BLaER1 (cell line): Measurements from ENCODE around the gene XIRP2.
A peak's percentile ranks its signal among the peaks of the same experiment; 100 is the strongest.

Source experiments
- H3K27ac ChIP-seq: shearing (Covaris generic); formaldehyde crosslinking; 2 replicates; pipeline ENCODE4 v1.8.1; 2022
- H3K27me3 ChIP-seq: shearing (Covaris generic); formaldehyde crosslinking; 2 replicates; pipeline ENCODE4 v1.8.1; 2022
- H3K36me3 ChIP-seq: shearing (Covaris generic); formaldehyde crosslinking; 2 replicates; pipeline ENCODE4 v1.8.1; 2022
- H3K4me1 ChIP-seq: shearing (Covaris generic); formaldehyde crosslinking; 2 replicates; pipeline ENCODE4 v1.8.1; 2022
- H3K4me2 ChIP-seq: shearing (Covaris generic); formaldehyde crosslinking; 2 replicates; pipeline ENCODE4 v1.8.1; 2022
- H3K4me3 ChIP-seq: shearing (Covaris generic); formaldehyde crosslinking; 2 replicates; pipeline ENCODE4 v1.8.1; 2022
- H3K9ac ChIP-seq: shearing (Covaris generic); formaldehyde crosslinking; 2 replicates; pipeline ENCODE4 v1.8.1; 2022
- H3K9me3 ChIP-seq: shearing (Covaris generic); formaldehyde crosslinking; 2 replicates; pipeline ENCODE4 v1.8.1; 2022
- H4K20me1 ChIP-seq: shearing (Covaris generic); formaldehyde crosslinking; 2 replicates; pipeline ENCODE4 v1.8.1; 2022
- Cebpa-rat ChIP-seq: shearing (Covaris generic); IDR thresholded peaks from 2 replicates; pipeline ENCODE4 v1.8.1; 2022

The XIRP2 gene

DNA sequence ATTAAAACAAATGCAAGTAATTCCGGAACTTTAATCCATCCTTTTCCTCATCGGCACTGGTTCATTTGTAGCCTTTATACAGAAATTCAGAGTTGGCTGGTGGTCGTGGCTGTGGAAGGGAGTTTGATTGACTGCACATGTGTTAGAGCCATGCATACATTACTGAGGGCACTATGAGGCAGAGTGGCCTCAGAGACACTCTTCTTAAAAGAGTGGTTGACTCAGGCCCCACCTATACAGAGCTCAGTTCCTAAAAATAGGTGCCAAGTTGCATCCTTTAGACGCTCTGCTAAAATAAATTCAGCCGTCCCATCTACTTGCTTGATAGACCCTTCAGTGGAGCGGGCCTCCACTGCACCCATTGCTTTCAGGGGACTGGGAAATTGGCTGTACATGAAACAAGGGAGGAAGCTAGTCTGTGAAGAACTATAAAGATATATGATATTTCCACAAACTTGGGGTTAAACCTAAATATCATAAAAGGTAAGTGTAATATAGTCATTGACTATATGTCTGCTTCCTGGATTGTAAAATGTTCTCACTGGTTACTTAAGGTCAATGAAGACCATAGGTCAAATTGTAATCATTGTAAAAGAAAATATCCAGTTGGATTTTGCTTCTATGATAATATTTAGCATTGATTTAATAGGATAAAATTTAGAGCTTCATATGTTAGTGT, 298.9 kb downstream of the XIRP2 start:
- H3K4me3 ChIP-seq = no peak overlapping the region
- TF ChIP-seq Cebpa-rat = no peak
- H3K36me3 ChIP-seq = no peaks in the 10 kb centered on the region
- H3K9me3 ChIP-seq = no peaks in the 10 kb centered on the region
- H3K4me2 ChIP-seq = no peak overlapping the region
- H3K27ac ChIP-seq = no peak overlapping the region
- no peak overlapping the region for H3K9ac ChIP-seq
- H3K4me1 ChIP-seq = no peaks in the 10 kb centered on the region
- no peaks in the 10 kb centered on the region for H4K20me1 ChIP-seq
- H3K27me3 ChIP-seq = no peaks in the 10 kb centered on the region

DNA sequence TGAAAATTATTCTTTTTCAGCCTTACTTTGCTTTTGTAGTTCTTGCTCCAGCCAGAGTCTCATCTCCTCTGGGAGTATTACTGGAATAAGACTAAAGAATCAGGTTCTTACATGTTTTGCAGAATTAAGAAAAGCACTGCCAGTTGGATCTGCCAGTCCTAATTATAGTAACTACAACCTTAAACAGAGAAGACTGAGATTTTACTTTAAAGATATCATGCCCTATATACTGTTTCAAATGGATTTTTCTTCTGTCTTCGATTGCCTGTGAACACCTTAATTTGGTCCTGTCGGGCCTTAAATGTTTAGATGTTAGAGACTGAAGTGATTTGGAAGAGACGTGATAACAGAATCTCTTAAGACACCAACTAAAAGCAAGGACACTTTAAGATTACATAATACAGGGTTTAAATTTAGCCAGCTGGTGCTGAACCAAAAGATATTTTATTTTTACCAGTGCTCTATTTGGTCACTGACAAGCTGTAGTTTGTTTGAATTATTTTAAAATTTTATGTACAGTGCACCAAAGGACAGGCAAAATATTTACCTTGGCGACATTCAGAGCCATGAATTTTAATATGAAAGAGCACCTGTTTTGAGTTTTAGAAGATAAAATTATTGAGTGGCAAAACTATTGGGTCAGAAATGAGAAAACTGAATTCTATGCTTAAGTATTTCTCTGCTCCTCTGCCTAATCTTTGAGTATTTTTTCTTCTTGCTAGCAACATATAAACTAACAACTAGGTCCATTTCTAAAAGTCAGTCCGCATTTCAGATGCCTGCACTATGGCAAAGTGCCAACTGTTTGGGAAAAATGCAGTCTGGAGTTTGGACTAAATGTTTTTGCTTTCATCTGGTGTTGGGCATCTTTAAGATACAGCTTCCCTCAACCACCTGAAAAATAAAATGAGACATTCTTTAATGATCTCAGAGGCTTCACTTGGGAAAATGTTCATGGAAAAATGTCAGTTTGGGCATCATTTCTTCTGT, 300.0 kb downstream of the XIRP2 start:
- no peak for TF ChIP-seq Cebpa-rat
- H3K4me1 ChIP-seq = no peaks in the 10 kb centered on the region
- H3K4me3 ChIP-seq = no peak overlapping the region

DNA sequence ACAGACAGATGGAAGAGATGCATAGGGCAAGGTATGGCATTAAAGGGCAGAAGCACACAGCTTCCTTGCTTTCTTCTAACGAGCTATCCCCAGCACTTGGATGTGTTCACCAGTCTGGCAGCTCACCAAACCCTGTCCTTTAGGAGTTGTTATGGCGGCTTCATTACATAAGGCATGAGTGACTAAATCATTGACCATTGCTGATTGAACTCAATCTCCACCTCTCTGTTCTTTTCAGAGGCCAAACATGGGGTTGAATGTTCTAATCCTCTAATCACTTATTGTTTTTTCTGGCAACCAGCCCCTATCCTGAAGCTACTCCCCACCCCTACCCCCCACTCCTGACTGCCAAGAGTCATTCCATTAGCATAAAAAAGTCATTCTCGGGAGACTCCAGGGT, 301.8 kb downstream of the XIRP2 start:
- H3K9ac ChIP-seq = no peak overlapping the region
- no peak for TF ChIP-seq Cebpa-rat
- H3K27ac ChIP-seq = no peak overlapping the region
- H3K9me3 ChIP-seq = no peaks in the 10 kb centered on the region
- no peaks in the 10 kb centered on the region for H3K4me1 ChIP-seq
- no peak overlapping the region for H3K4me3 ChIP-seq
- H3K36me3 ChIP-seq = no peaks in the 10 kb centered on the region
- no peaks in the 10 kb centered on the region for H3K27me3 ChIP-seq
- no peak overlapping the region for H3K4me2 ChIP-seq
- H4K20me1 ChIP-seq = no peaks in the 10 kb centered on the region

More for the DNA sequence above, 300.0 kb downstream of the XIRP2 start:
- Histone ChIP-seq H4K20me1 (no peaks in the 10 kb centered on the region), H3K36me3 (no peaks in the 10 kb centered on the region), H3K27ac (no peak overlapping the region), H3K9ac (no peak overlapping the region), H3K4me2 (no peak overlapping the region), H3K27me3 (no peaks in the 10 kb centered on the region), H3K9me3 (no peaks in the 10 kb centered on the region)

DNA sequence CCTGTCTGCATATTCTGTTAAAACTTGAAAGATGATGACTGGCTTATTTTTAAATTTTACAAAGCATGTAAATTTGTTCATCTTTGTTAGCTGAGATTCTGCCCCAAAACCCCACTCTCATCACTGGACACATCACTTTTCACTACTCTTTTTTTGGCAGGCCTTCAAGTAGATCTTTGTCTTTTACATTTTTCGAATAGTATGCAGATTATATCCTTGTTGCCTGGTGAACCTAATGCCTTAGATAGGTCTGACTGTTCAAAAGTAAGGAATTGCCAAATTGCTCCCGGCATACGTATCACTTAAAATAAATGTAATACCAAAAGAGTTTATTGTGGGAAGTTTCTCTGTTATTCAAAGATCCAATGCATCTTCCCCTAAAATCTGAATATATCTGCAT, 303.3 kb downstream of the XIRP2 start:
- no peaks in the 10 kb centered on the region for H3K9me3 ChIP-seq
- H3K9ac ChIP-seq = no peak overlapping the region
- no peaks in the 10 kb centered on the region for H3K36me3 ChIP-seq
- TF ChIP-seq Cebpa-rat = no peak
- H3K27ac ChIP-seq = no peak overlapping the region
- no peak overlapping the region for H3K4me2 ChIP-seq
- no peaks in the 10 kb centered on the region for H3K27me3 ChIP-seq
- peaks cover 13% of the 10 kb centered on the region for H3K4me1 ChIP-seq
- H3K4me3 ChIP-seq = no peak overlapping the region
- no peaks in the 10 kb centered on the region for H4K20me1 ChIP-seq

DNA sequence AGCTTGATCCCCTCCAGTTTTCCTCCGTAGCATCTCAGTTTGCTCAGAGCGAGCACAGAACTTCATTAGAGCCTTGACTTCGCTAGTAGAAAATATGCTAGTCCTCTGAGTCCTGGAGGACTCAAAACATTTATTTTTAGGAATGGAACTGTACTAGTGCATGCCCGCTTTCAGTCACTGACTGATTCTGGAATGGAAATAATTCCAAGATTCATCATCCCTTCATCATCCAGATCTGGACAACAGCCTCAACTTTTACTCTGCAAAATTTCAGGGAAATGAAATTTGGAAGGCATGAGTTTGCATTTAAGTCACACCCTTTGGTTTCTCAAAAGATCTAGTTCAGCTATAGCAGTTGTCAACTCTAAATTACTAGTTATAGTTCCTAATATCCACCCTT, 304.6 kb downstream of the XIRP2 start:
- no peaks in the 10 kb centered on the region for H4K20me1 ChIP-seq

DNA sequence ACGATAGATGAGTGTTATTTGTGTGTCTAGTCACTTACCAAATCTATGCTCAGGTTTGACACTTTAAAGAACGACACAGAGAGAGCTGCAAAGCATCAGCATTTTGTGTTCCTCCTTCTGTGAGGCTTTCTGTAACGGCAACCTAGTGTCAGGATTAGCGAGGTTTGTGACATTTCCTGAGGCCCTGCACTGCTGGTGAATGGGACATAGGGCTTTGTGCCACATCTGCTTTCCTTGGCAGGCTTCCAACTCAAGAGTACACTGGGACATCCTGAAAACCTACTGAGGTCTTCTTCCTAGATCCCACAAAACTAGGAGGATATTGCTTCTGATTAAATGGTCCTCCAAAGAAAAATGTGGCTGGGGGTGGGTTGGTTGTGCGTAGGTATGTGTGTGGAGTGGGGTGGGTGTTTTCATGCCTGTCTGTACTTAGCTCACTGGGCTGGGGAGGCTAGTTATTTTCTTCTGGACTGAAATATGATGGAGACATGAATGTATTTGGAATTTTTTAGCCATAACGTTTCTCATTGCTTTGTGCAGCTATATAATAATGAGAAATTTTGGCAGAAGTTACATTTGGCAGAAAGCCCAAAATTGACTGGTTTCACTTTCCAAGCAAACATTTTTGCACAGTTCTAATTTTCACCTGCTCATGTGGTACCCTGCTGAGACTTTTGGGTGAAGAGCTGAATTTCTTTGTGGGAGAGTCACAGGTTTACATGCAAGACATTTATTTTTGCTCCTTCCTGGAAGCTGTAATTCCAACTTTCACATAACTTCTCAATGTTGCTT, 308.4 kb downstream of the XIRP2 start:
- no peak overlapping the region for H3K4me3 ChIP-seq
- H4K20me1 ChIP-seq = no peaks in the 10 kb centered on the region
- no peak for TF ChIP-seq Cebpa-rat
- H3K4me1 ChIP-seq = peaks cover 30% of the 10 kb centered on the region
- peak overlapping the region; percentile 41 for H3K27ac ChIP-seq
- no peaks in the 10 kb centered on the region for H3K27me3 ChIP-seq
- H3K9me3 ChIP-seq = no peaks in the 10 kb centered on the region
- peak overlapping the region; percentile 67 for H3K4me2 ChIP-seq
- H3K36me3 ChIP-seq = no peaks in the 10 kb centered on the region
- no peak overlapping the region for H3K9ac ChIP-seq

More for the DNA sequence above, 304.6 kb downstream of the XIRP2 start:
- H3K4me2 ChIP-seq = no peak overlapping the region
- H3K9ac ChIP-seq = no peak overlapping the region
- H3K9me3 ChIP-seq = no peaks in the 10 kb centered on the region
- no peak overlapping the region for H3K27ac ChIP-seq
- H3K27me3 ChIP-seq = no peaks in the 10 kb centered on the region
- H3K36me3 ChIP-seq = no peaks in the 10 kb centered on the region
- peaks cover 21% of the 10 kb centered on the region for H3K4me1 ChIP-seq
- no peak overlapping the region for H3K4me3 ChIP-seq
- no peak for TF ChIP-seq Cebpa-rat

DNA sequence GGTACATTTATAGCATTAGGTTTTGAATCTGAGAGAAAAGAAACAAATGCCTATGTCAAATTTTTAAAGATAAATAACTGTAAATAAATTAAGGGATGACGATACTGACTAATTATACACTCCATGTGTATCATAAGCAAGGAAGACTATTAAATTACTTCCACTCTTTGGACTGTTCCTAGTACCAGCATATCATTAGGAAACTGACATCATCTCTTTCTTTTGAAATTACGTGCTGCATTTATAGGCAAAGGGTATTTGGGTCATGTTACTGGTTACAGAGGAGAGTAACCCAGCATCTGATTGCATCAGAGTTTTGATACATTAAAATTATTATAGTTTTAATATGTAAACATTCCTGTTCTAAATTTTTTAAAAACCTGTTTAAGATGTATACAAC, 309.7 kb downstream of the XIRP2 start:
- Histone ChIP-seq H3K9me3 (no peaks in the 10 kb centered on the region), H3K27ac (no peak overlapping the region)
- TF ChIP-seq Cebpa-rat = no peak

DNA sequence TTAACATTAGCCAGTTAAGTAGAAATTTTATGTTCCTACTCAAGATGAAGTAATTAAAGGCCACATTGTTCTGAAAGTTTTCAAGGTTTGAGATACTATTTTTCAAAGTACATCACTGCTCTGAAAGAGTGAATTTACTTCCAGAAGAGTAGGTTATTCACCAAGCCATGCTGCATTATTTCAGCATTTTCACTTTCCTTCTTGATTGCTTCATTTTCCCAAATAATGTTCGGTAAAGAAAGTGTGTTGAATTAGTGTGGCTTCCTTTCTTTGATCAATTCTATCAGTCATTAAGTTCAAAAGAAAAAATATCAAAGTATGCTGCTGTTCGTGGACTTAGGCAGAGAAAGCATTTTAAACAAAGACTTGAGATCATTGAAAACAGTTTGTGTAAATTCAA, 310.3 kb downstream of the XIRP2 start:
- Histone ChIP-seq H3K9me3 (no peaks in the 10 kb centered on the region), H3K9ac (no peak overlapping the region), H3K27me3 (no peaks in the 10 kb centered on the region), H3K4me3 (no peak overlapping the region), H4K20me1 (no peaks in the 10 kb centered on the region), H3K4me2 (no peak overlapping the region), H3K27ac (no peak overlapping the region), H3K36me3 (no peaks in the 10 kb centered on the region), H3K4me1 (peaks cover 30% of the 10 kb centered on the region)
- no peak for TF ChIP-seq Cebpa-rat

More for the DNA sequence above, 309.7 kb downstream of the XIRP2 start:
- Histone ChIP-seq H3K36me3 (no peaks in the 10 kb centered on the region), H3K4me1 (peaks cover 30% of the 10 kb centered on the region), H3K4me3 (no peak overlapping the region), H3K9ac (no peak overlapping the region), H4K20me1 (no peaks in the 10 kb centered on the region), H3K4me2 (no peak overlapping the region), H3K27me3 (no peaks in the 10 kb centered on the region)

DNA sequence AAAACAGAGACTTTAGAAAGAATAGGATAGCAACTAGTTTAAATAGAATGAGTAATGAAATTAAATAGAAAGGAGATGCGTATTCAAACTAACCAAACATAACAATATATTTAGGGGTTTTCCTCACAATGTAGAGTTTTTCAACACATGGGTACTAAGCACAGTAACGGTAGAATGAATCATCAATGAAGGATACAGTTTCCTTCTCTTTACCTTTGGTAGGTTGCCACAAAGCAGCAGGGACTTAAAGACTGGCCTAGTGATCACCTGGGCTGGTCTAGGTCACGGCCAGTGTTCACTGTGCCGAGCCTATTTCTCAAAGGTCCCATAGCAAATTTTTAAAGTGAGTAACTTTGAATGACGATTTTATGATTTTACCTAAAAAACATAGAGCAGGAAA, 311.7 kb downstream of the XIRP2 start:
- H3K4me1 ChIP-seq = peaks cover 30% of the 10 kb centered on the region
- no peaks in the 10 kb centered on the region for H4K20me1 ChIP-seq
- no peaks in the 10 kb centered on the region for H3K27me3 ChIP-seq
- peak overlapping the region; percentile 35 for H3K4me2 ChIP-seq
- no peaks in the 10 kb centered on the region for H3K9me3 ChIP-seq
- no peaks in the 10 kb centered on the region for H3K36me3 ChIP-seq
- no peak for TF ChIP-seq Cebpa-rat
- H3K27ac ChIP-seq = no peak overlapping the region
- no peak overlapping the region for H3K4me3 ChIP-seq
- no peak overlapping the region for H3K9ac ChIP-seq

DNA sequence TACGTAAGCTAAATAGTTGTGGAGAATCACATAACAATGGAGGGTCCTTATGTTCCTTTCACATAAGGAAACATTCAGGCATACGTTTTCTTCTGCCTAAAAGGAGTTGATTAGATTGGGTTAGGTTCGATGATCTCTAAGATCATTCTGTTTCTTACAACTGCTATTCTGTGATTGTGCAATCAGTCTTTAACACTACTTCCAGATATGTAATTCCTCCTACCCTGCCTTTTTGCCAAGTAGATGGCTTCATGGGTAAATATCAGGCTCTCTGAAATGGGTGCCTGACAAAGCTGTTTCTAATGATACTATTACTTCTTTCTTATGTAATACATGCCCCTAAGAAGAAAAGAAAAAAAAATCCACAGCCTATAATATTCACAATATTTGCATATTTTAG, 321.5 kb downstream of the XIRP2 start:
- no peak overlapping the region for H3K4me3 ChIP-seq
- H3K4me2 ChIP-seq = no peak overlapping the region
- no peaks in the 10 kb centered on the region for H3K4me1 ChIP-seq
- no peaks in the 10 kb centered on the region for H3K27me3 ChIP-seq
- TF ChIP-seq Cebpa-rat = no peak
- no peak overlapping the region for H3K9ac ChIP-seq
- H3K36me3 ChIP-seq = no peaks in the 10 kb centered on the region
- no peak overlapping the region for H3K27ac ChIP-seq
- H4K20me1 ChIP-seq = no peaks in the 10 kb centered on the region
- H3K9me3 ChIP-seq = no peaks in the 10 kb centered on the region
